Thymus (tissue), 11 donors: ENCODE measurements around the gene TSHZ1. TPM values are rescaled to one million over a fixed set of nuclear protein-coding genes. Genes with fewer than 3 reads are reported as not detected.

Source experiments
- DNase-seq, 9 donors: peaks; one replicate each; pipeline ENCODE4 v3.0.0-alpha.2; 2013; ENCODE audit warnings: low spot score in 9 of 9, low read depth in 6 of 9, missing footprints in 1 of 9
- H3K27ac ChIP-seq, 2 donors: one replicate each; pipeline ENCODE4 v1.5.1; 2013; ENCODE audit warnings: control low read depth in 1 of 2, low read depth in 1 of 2, low read length in 1 of 2, mild to moderate bottlenecking in 1 of 2, moderate library complexity in 1 of 2
- H3K27me3 ChIP-seq, 2 donors: one replicate each; pipeline ENCODE4 v1.5.1; 2013; ENCODE audit warnings: low read length in 1 of 2; ENCODE audit not compliant: control insufficient read depth in 2 of 2, insufficient read depth in 1 of 2
- H3K36me3 ChIP-seq, 2 donors: one replicate each; pipeline ENCODE4 v1.5.1; 2013; ENCODE audit warnings: low read length in 1 of 2, mild to moderate bottlenecking in 1 of 2, moderate library complexity in 1 of 2; ENCODE audit not compliant: control insufficient read depth in 2 of 2, insufficient read depth in 2 of 2
- H3K4me1 ChIP-seq, 2 donors: one replicate each; pipeline ENCODE4 v1.5.1; 2013; ENCODE audit warnings: low read length in 2 of 2; ENCODE audit not compliant: control insufficient read depth in 2 of 2, insufficient read depth in 2 of 2
- H3K4me3 ChIP-seq, 2 donors: one replicate each; pipeline ENCODE4 v1.5.1; 2013; ENCODE audit warnings: low read length in 2 of 2, control low read depth in 1 of 2, mild to moderate bottlenecking in 1 of 2
- H3K9me3 ChIP-seq, 2 donors: one replicate each; pipeline ENCODE4 v1.5.1; 2013; ENCODE audit warnings: low read length in 1 of 2, mild to moderate bottlenecking in 1 of 2; ENCODE audit not compliant: control insufficient read depth in 2 of 2, insufficient read depth in 1 of 2
- WGBS: extraction: QIAGEN DNeasy Blood & Tissue Kit; methylation state at CpG from one replicate; pipeline ENCODE4 v1.1.7; 2013; 5-methylcytosine and 5-hydroxymethylcytosine counted together
- polyA plus RNA-seq: library from polyadenylated mRNA; stranded (reverse); fragments of 200-250 nt; gene quantifications from one replicate; pipeline ENCODE4 v1.2.3, GENCODE V29; 2013
- total RNA-seq: library from RNA; stranded (reverse); fragments of 120-200 nt; gene quantifications from one replicate; pipeline ENCODE4 v1.2.4, GENCODE V29; 2013
- donor health status: healthy.

The TSHZ1 gene
- total and polyA plus RNA-seq, 2 donors: 7.4 to 10.2 TPM

- H3K27ac ChIP-seq: no peak overlapping the region
- WGBS: 97% methylated on average over 12 of the region's 12 CpGs
- H3K4me3 ChIP-seq: no peak overlapping the region
- no peaks in the 10 kb centered on the region for H3K9me3 ChIP-seq
- H3K4me1 ChIP-seq: peaks cover 27 to 28% of the 10 kb centered on the region in 2 donors
- H3K27me3 ChIP-seq: no peaks in the 10 kb centered on the region
- no peak for DNase-seq
- H3K36me3 ChIP-seq: peaks cover 0 to 3% of the 10 kb centered on the region in 2 donors
Observed at GRCh38 chr18:75214766-75215510, 4.3 kb downstream of the TSHZ1 start.

- H3K4me1 ChIP-seq: peaks cover 24 to 27% of the 10 kb centered on the region in 2 donors
- H3K36me3 ChIP-seq: peaks cover 0 to 3% of the 10 kb centered on the region in 2 donors
- no peak overlapping the region for H3K4me3 ChIP-seq
- H3K27me3 ChIP-seq: no peaks in the 10 kb centered on the region
- no peaks in the 10 kb centered on the region for H3K9me3 ChIP-seq
- 97% methylated on average over 4 of the region's 4 CpGs for WGBS
- no peak for DNase-seq
- no peak overlapping the region for H3K27ac ChIP-seq
Observed at GRCh38 chr18:75215663-75216062, 5.1 kb downstream of the TSHZ1 start.

- Histone ChIP-seq H3K9me3 (no peaks in the 10 kb centered on the region), H3K4me1 (peaks cover 24 to 27% of the 10 kb centered on the region in 2 donors), H3K4me3 (no peak overlapping the region), H3K27ac (peak overlapping the region; percentile 33 to 42), H3K36me3 (peaks cover 0 to 3% of the 10 kb centered on the region in 2 donors), H3K27me3 (no peaks in the 10 kb centered on the region)
- WGBS: 88% methylated on average over 7 of the region's 7 CpGs
- peak in 1 of 9 donors; percentile 48 for DNase-seq
Observed at GRCh38 chr18:75216212-75216910, 5.8 kb downstream of the TSHZ1 start.

- no peaks in the 10 kb centered on the region for H3K9me3 ChIP-seq
- peaks cover 23 to 27% of the 10 kb centered on the region in 2 donors for H3K4me1 ChIP-seq
- H3K36me3 ChIP-seq: peaks cover 0 to 3% of the 10 kb centered on the region in 2 donors
- H3K27me3 ChIP-seq: no peaks in the 10 kb centered on the region
- no peak for DNase-seq
- 98% methylated on average over 10 of the region's 10 CpGs for WGBS
- no peak overlapping the region for H3K27ac ChIP-seq
- H3K4me3 ChIP-seq: no peak overlapping the region
Observed at GRCh38 chr18:75216911-75217689, 6.5 kb downstream of the TSHZ1 start.

GRCh38 chr18:75218065-75218923, 7.7 kb downstream of the TSHZ1 start:
- Histone ChIP-seq H3K4me1 (peaks cover 16 to 22% of the 10 kb centered on the region in 2 donors), H3K36me3 (peaks cover 0 to 3% of the 10 kb centered on the region in 2 donors), H3K9me3 (no peaks in the 10 kb centered on the region), H3K27ac (peak overlapping the region in 1 of 2 donors; percentile 8), H3K4me3 (no peak overlapping the region), H3K27me3 (no peaks in the 10 kb centered on the region)
- 83% methylated on average over 12 of the region's 12 CpGs for WGBS
- DNase-seq: no peak

- 72% methylated on average over 11 of the region's 11 CpGs for WGBS
- H3K9me3 ChIP-seq: no peaks in the 10 kb centered on the region
- peaks cover 16% of the 10 kb centered on the region in 2 donors for H3K4me1 ChIP-seq
- H3K4me3 ChIP-seq: no peak overlapping the region
- no peak for DNase-seq
- H3K27ac ChIP-seq: no peak overlapping the region
- no peaks in the 10 kb centered on the region for H3K27me3 ChIP-seq
- H3K36me3 ChIP-seq: peaks cover 0 to under 1% of the 10 kb centered on the region in 2 donors
Observed at GRCh38 chr18:75219745-75220375, 9.3 kb downstream of the TSHZ1 start.

GRCh38 chr18:75220551-75221355, 10.2 kb downstream of the TSHZ1 start:
- H3K9me3 ChIP-seq: no peaks in the 10 kb centered on the region
- H3K36me3 ChIP-seq: peaks cover 0 to 3% of the 10 kb centered on the region in 2 donors
- no peak for DNase-seq
- no peaks in the 10 kb centered on the region for H3K27me3 ChIP-seq
- H3K4me1 ChIP-seq: peaks cover 14 to 16% of the 10 kb centered on the region in 2 donors
- WGBS: 97% methylated on average over 12 of the region's 12 CpGs
- no peak overlapping the region for H3K27ac ChIP-seq
- no peak overlapping the region for H3K4me3 ChIP-seq
